Measurements from ENCODE around the gene INHBB.

The INHBB gene

DNA sequence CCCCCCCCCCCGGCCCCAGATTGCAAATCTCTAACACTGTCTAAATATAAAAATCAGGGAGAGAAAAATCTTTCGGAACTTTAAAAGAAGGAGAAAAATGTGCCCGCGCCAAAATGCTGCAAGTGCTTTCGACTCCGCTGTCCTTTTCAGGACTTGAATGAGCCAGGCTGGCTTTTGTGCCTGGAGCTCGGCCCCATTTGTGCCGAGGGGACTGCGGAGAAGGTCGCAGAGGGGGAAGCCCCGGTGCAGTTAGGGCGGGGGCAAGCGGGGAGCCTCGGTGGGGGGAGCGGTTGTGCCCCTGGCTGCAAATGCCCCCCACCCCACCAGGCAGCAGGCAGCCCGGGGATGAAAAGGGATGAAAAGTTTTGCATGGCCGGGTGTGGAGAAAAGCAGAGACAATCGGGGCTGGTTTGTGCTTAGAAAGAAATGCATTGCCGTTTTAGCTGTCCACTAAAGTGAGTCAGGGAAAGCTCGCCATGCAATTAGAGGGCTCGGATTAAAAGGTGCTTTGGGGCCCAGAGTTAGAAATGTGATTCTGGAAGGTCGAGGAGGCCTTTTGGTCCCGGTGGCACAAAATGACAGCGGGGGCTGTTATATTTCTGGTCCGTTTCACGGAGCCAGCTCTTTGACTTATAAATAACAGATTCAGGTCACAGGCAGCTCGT, 1.6 kb downstream of the INHBB start:
- no peak overlapping the region for H3K4me3 Mint-ChIP-seq

DNA sequence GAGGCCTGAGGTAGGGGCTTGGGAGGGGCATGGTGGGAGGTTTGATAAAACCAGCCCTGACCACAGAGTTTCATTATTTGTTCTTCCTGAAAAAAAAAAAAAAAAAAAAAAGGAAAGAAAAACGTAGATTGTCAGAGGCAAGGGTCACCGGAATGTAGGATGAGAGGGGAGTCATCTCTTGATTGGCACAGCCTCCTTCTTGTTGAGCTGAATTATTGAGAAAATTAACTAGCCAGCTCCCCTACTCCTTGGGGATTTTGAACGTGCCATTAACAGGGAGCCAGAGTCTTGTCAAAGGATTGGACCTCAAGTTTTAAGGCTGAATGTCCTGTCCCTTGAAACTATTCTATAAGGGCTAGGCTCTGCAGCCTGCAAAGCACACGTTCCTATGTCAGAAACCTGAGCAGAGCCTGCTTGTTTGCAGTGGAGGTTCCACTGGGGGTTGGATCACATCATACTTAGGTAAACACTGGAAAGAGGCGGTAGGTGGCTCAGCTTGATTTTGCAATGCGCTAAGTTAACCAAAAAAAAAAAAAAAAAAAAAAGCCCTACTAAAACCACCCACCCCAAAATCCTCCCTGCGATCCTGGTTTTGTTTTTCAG, 2.3 kb downstream of the INHBB start:
- no peak for ATAC-seq (replicated peaks; ENCODE audit: extremely low read depth, poor library complexity, severe bottlenecking)
- no peaks in the 10 kb centered on the region for H3K36me3 Mint-ChIP-seq (ENCODE audit: insufficient read depth)
- no peaks in the 10 kb centered on the region for H3K9me3 Mint-ChIP-seq
- H3K27ac Mint-ChIP-seq (ENCODE audit: low read depth): no peak overlapping the region
- H3K27me3 Mint-ChIP-seq: peaks cover 55% of the 10 kb centered on the region
- peaks cover 18% of the 10 kb centered on the region for H3K4me1 Mint-ChIP-seq
- no peak overlapping the region for H3K4me3 Mint-ChIP-seq
- DNase-seq (ENCODE audit: low spot score in 2 of 2): no peak

More for the DNA sequence above, 1.6 kb downstream of the INHBB start:
- ATAC-seq (replicated peaks; ENCODE audit: extremely low read depth, poor library complexity, severe bottlenecking): no peak
- no peak overlapping the region for H3K27ac Mint-ChIP-seq (ENCODE audit: low read depth)
- no peaks in the 10 kb centered on the region for H3K9me3 Mint-ChIP-seq
- H3K27me3 Mint-ChIP-seq: peaks cover 61% of the 10 kb centered on the region
- DNase-seq (ENCODE audit: low spot score in 2 of 2): no peak
- no peaks in the 10 kb centered on the region for H3K36me3 Mint-ChIP-seq (ENCODE audit: insufficient read depth)
- peaks cover 24% of the 10 kb centered on the region for H3K4me1 Mint-ChIP-seq

DNA sequence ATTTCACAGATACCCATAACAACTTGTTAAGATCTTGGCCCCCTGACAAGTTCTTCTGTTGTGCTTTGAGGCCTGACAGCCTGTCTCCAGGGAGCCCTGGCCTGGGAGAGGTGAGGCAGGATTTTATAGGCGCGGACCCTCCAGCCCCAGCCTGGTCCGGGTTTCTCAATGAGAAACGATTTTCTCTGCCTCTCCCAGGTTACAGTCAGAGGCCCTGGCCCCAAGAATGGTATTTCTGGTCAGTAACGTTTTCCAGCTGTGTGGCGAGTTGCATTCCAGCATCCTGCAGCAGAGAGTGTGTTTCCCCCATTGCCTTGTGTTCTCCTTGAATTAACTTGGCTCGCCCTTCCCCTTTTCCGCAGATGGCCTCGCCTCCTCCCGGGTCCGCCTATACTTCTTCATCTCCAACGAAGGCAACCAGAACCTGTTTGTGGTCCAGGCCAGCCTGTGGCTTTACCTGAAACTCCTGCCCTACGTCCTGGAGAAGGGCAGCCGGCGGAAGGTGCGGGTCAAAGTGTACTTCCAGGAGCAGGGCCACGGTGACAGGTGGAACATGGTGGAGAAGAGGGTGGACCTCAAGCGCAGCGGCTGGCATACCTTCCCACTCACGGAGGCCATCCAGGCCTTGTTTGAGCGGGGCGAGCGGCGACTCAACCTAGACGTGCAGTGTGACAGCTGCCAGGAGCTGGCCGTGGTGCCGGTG, 3.0 kb downstream of the INHBB start:
- ATAC-seq (replicated peaks; ENCODE audit: extremely low read depth, poor library complexity, severe bottlenecking) (no peak), DNase-seq (ENCODE audit: low spot score in 2 of 2) (no peak)
- H3K27ac Mint-ChIP-seq (ENCODE audit: low read depth): no peak overlapping the region
- H3K9me3 Mint-ChIP-seq: no peaks in the 10 kb centered on the region
- no peaks in the 10 kb centered on the region for H3K36me3 Mint-ChIP-seq (ENCODE audit: insufficient read depth)
- H3K4me3 Mint-ChIP-seq: no peak overlapping the region
- H3K4me1 Mint-ChIP-seq: peaks cover 13% of the 10 kb centered on the region
- peaks cover 56% of the 10 kb centered on the region for H3K27me3 Mint-ChIP-seq

DNA sequence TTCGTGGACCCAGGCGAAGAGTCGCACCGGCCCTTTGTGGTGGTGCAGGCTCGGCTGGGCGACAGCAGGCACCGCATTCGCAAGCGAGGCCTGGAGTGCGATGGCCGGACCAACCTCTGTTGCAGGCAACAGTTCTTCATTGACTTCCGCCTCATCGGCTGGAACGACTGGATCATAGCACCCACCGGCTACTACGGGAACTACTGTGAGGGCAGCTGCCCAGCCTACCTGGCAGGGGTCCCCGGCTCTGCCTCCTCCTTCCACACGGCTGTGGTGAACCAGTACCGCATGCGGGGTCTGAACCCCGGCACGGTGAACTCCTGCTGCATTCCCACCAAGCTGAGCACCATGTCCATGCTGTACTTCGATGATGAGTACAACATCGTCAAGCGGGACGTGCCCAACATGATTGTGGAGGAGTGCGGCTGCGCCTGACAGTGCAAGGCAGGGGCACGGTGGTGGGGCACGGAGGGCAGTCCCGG, 3.5 kb downstream of the INHBB start:
- H3K27me3 Mint-ChIP-seq: peaks cover 61% of the 10 kb centered on the region
- no peaks in the 10 kb centered on the region for H3K36me3 Mint-ChIP-seq (ENCODE audit: insufficient read depth)
- H3K27ac Mint-ChIP-seq (ENCODE audit: low read depth): no peak overlapping the region
- no peaks in the 10 kb centered on the region for H3K9me3 Mint-ChIP-seq
- H3K4me1 Mint-ChIP-seq: peaks cover 19% of the 10 kb centered on the region
- ATAC-seq (replicated peaks; ENCODE audit: extremely low read depth, poor library complexity, severe bottlenecking) (no peak), DNase-seq (ENCODE audit: low spot score in 2 of 2) (no peak)
- no peak overlapping the region for H3K4me3 Mint-ChIP-seq

DNA sequence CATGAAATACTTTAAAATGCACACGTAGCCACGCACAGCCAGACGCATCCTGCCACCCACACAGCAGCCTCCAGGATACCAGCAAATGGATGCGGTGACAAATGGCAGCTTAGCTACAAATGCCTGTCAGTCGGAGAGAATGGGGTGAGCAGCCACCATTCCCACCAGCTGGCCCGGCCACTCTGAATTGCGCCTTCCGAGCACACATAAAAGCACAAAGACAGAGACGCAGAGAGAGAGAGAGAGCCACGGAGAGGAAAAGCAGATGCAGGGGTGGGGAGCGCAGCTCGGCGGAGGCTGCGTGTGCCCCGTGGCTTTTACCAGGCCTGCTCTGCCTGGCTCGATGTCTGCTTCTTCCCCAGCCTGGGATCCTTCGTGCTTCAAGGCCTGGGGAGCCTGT, 4.1 kb downstream of the INHBB start:
- H3K9me3 Mint-ChIP-seq: no peaks in the 10 kb centered on the region
- no peaks in the 10 kb centered on the region for H3K36me3 Mint-ChIP-seq (ENCODE audit: insufficient read depth)
- H3K4me3 Mint-ChIP-seq: no peak overlapping the region
- ATAC-seq (replicated peaks; ENCODE audit: extremely low read depth, poor library complexity, severe bottlenecking) (no peak), DNase-seq (ENCODE audit: low spot score in 2 of 2) (no peak)
- peaks cover 22% of the 10 kb centered on the region for H3K4me1 Mint-ChIP-seq
- peaks cover 67% of the 10 kb centered on the region for H3K27me3 Mint-ChIP-seq
- H3K27ac Mint-ChIP-seq (ENCODE audit: low read depth): no peak overlapping the region

DNA sequence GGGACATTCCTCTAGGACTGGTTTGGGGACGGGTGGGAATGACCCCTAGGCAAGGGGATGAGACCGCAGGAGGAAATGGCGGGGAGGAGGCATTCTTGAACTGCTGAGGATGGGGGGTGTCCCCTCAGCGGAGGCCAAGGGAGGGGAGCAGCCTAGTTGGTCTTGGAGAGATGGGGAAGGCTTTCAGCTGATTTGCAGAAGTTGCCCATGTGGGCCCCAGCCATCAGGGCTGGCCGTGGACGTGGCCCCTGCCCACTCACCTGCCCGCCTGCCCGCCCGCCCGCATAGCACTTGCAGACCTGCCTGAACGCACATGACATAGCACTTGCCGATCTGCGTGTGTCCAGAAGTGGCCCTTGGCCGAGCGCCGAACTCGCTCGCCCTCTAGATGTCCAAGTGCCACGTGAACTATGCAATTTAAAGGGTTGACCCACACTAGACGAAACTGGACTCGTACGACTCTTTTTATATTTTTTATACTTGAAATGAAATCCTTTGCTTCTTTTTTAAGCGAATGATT, 4.9 kb downstream of the INHBB start:
- H3K27ac Mint-ChIP-seq (ENCODE audit: low read depth): no peak overlapping the region
- peaks cover 69% of the 10 kb centered on the region for H3K27me3 Mint-ChIP-seq
- no peak for ATAC-seq (replicated peaks; ENCODE audit: extremely low read depth, poor library complexity, severe bottlenecking)
- H3K36me3 Mint-ChIP-seq (ENCODE audit: insufficient read depth): no peaks in the 10 kb centered on the region
- H3K4me3 Mint-ChIP-seq: no peak overlapping the region
- no peak for DNase-seq (ENCODE audit: low spot score in 2 of 2)
- H3K4me1 Mint-ChIP-seq: peaks cover 22% of the 10 kb centered on the region
- no peaks in the 10 kb centered on the region for H3K9me3 Mint-ChIP-seq

DNA sequence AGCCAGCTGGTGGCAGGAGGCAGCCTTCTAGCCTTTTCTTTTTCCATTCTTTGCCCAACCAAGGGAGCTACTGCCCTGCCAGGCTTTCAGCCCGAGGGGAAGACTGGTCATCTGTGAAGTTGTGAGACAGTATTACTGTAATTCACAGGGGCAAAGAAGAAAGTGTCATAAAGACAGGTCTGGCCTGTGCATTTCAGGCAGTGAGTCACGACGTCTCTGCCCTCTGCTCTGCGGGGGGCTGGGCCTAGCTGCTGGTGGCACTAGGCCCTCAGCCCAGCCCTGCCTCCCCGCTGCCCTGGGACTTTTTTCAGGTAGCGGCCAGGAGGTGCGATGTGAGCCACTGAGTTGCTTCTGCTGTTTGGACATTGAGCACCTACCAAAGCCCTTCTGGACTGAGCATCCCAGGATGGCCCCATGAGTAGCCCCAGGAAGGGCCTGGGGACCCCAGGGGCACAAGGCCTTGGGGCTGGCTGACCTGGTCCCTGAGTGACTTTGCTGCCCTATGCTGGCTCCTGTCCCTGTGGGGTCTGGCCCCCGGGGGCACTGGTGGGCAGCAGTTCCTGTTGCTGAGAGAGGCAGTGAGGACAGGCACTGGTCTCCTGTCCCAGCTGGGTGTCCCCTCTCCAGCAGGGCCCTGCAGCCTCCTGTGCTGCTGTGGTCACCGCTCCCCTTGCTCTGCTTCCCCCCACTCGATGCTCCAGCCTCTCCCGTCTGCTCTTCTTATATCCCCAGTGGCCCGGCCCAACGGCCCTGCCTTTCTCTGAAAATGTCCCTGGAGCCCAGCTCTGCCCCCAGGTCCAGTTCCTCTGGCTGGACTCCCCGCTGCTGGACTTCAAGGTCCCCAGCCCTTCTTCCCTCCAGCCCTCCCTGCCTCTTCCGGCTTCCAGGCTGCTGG, 7.0 kb downstream of the INHBB start:
- Mint-ChIP-seq H3K27ac (ENCODE audit: low read depth) (no peak overlapping the region), H3K36me3 (ENCODE audit: insufficient read depth) (no peaks in the 10 kb centered on the region), H3K9me3 (no peaks in the 10 kb centered on the region), H3K4me1 (peaks cover 11% of the 10 kb centered on the region), H3K4me3 (no peak overlapping the region), H3K27me3 (peaks cover 58% of the 10 kb centered on the region)
- no peak for DNase-seq (ENCODE audit: low spot score in 2 of 2)
- no peak for ATAC-seq (replicated peaks; ENCODE audit: extremely low read depth, poor library complexity, severe bottlenecking)

DNA sequence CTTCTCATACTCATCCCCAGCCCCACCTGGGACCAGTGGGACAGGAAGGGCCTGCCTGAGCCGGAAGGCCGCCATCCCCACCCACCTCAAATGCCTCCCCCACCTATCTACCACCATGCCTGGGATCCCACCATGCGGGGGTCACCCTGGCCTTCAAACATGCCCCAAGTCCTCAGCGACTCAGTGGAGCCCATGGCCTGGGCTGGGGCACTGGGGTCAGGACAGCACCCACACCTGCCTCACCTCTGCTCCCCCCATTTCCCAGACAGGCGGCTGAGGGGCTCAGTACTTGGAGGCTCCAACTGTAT, 7.6 kb downstream of the INHBB start:
- Mint-ChIP-seq H3K27me3 (peaks cover 58% of the 10 kb centered on the region), H3K36me3 (ENCODE audit: insufficient read depth) (no peaks in the 10 kb centered on the region), H3K9me3 (no peaks in the 10 kb centered on the region), H3K4me1 (peaks cover 11% of the 10 kb centered on the region), H3K4me3 (no peak overlapping the region), H3K27ac (ENCODE audit: low read depth) (no peak overlapping the region)
- ATAC-seq (replicated peaks; ENCODE audit: extremely low read depth, poor library complexity, severe bottlenecking) (no peak), DNase-seq (ENCODE audit: low spot score in 2 of 2) (no peak)

DNA sequence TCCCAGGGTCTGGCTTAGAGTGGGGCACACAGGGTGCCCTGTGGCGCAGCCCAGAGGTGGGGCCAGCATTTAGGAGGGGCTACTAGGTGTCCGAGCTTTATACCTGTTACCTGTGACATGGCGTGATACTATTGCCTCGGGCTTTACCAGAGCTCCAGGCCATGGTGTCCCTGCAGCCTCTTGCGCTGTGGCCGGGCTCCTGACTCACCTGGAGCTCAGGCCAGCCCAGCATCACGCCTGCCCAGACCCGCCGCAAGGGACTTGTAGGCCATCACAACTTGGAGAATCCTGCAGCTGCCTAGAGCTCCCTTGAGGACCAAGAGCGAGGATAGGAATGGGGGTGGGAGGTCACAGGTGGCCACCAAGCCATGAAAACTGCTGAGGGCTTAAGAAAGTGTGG, 8.0 kb downstream of the INHBB start:
- Mint-ChIP-seq H3K36me3 (ENCODE audit: insufficient read depth) (no peaks in the 10 kb centered on the region), H3K4me1 (peaks cover 11% of the 10 kb centered on the region), H3K27ac (ENCODE audit: low read depth) (no peak overlapping the region), H3K27me3 (peaks cover 54% of the 10 kb centered on the region), H3K9me3 (no peaks in the 10 kb centered on the region), H3K4me3 (no peak overlapping the region)
- ATAC-seq (replicated peaks; ENCODE audit: extremely low read depth, poor library complexity, severe bottlenecking) (no peak), DNase-seq (ENCODE audit: low spot score in 2 of 2) (no peak)

DNA sequence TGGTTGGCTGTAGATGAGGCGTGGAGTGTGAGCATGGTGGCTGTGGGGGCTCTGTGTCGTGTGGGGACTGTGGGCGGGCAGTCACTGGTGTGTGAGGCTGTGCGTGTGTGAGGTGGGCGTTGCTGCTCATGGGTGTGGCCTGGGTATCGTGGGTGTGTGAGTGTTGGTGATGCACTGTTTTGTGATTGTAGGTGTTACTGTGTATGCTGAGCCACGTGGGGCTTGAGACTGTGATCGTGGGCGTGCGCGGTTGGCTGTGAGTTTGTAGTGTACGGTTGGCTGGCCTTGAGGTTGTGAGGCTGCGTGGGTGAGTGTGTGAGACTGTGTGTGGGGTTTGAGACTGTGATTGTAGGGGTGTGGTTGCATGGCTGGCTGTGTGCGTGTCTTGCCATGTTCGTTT, 8.5 kb downstream of the INHBB start:
- Mint-ChIP-seq H3K4me3 (no peak overlapping the region), H3K36me3 (ENCODE audit: insufficient read depth) (no peaks in the 10 kb centered on the region), H3K27me3 (peaks cover 49% of the 10 kb centered on the region), H3K27ac (ENCODE audit: low read depth) (no peak overlapping the region), H3K9me3 (no peaks in the 10 kb centered on the region), H3K4me1 (peaks cover 11% of the 10 kb centered on the region)
- no peak for DNase-seq (ENCODE audit: low spot score in 2 of 2)
- no peak for ATAC-seq (replicated peaks; ENCODE audit: extremely low read depth, poor library complexity, severe bottlenecking)

DNA sequence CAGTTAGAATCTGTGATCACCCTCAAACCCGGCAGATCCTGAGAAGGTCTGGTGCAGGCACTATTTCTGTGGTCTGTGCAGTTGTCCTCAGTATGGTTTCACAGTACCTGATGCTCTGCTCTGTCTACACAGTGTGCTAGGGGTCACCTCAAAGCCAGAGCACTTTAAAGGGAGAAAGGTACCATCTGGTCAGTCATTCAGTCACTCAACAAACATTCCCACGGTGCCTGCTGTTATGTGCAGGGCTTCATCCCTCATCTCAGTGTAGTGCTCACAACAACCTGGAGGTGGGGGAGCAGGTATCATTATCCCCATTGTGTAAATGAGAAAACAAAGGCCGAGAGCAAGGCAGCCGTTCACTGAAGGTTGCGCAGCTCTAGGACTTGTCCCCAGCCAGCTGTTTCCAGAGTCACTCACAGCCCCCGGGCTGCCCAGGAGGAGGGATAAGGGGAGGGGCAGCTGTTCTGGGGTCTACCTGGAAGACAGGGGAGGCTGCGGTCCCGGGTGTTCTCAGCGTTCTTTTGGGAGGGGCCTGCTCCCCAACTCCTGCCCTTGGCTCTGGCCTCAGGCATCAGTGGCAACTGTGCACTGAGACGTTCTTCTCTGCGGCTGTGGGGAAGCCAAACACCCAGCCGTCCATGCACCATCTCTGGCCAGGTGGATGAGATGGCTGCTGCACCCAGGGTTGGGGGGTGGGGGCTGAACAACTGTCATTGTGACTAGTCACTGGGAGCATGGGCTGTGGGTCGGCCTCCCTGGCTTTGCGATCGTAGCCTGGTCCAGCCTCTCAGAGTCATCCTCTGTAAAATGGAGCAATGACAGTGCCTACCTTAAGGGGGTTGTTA, 9.2 kb downstream of the INHBB start:
- DNase-seq (ENCODE audit: low spot score in 2 of 2): no peak

More for the DNA sequence above, 9.2 kb downstream of the INHBB start:
- Mint-ChIP-seq H3K4me1 (peaks cover 11% of the 10 kb centered on the region), H3K4me3 (no peak overlapping the region), H3K9me3 (no peaks in the 10 kb centered on the region), H3K36me3 (ENCODE audit: insufficient read depth) (no peaks in the 10 kb centered on the region), H3K27me3 (peaks cover 42% of the 10 kb centered on the region), H3K27ac (ENCODE audit: low read depth) (no peak overlapping the region)
- no peak for ATAC-seq (replicated peaks; ENCODE audit: extremely low read depth, poor library complexity, severe bottlenecking)

All from central memory CD8-positive, alpha-beta T cell (primary cell).